ENCODE data around the gene MED25. TPM values are rescaled to one million over a fixed set of nuclear protein-coding genes. Genes with fewer than 3 reads are reported as not detected.

MED25 gene
- total and polyA plus RNA-seq, 9 of the 15 experiments (the other 6 are each of a cell fraction or from before 2014, with no cell fraction given) = 4.1 to 93.9 (median 19.3) TPM

GRCh38 chr19:49839713-49840112 lies 21.6 kb downstream of the MED25 start:
- in situ Hi-C loops (cut with MboI) (no loop called here), intact Hi-C loops (cut with micrococcal nuclease) (no loop called here)
- H3K4me1 ChIP-seq (replicated peaks in 1 of 2; ENCODE audit: control insufficient read depth in 2 of 2, insufficient read depth in 2 of 2, low read length in 2 of 2) = peaks cover 0 to 23% of the 10 kb centered on the region in 2 experiments; a peak in 2 of 5 replicates
- H3K36me3 ChIP-seq (ENCODE audit: control insufficient read depth, insufficient read depth, low read length) = peaks cover 62% of the 10 kb centered on the region
- H3K9me1 ChIP-seq (ENCODE audit: control insufficient read depth, insufficient read depth, low read length) = peaks cover 2% of the 10 kb centered on the region
- H2AFZ ChIP-seq (ENCODE audit: low read depth, low read length) = no peak overlapping the region
- TF ChIP-seq RBM17 (IDR thresholded peaks at IDR 0.05; ENCODE audit: borderline replicate concordance, low read depth, low read length) (no peak), ZNF384 (IDR thresholded peaks at IDR 0.05; ENCODE audit: low read depth, low read length) (no peak), FOXA3 (CRISPR knock-in tag; conservative IDR thresholded peaks at IDR 0.05 in 1 of 2, IDR thresholded peaks at IDR 0.05 in 1 of 2) (no peak), MCM5 (IDR thresholded peaks at IDR 0.05; ENCODE audit: low read depth) (no peak), SLC30A9 (CRISPR knock-in tag; IDR thresholded peaks at IDR 0.05) (no peak), LARP7 (IDR thresholded peaks at IDR 0.05) (no peak), SREBF1 (IDR thresholded peaks at IDR 0.05; ENCODE audit: borderline replicate concordance, low read depth, low read length) (no peak), PYGO2 (tag; IDR thresholded peaks at IDR 0.05) (no peak), MEF2A (IDR thresholded peaks at IDR 0.05; ENCODE audit: control insufficient read depth, low read depth, low read length) (no peak), KDM1A (IDR thresholded peaks at IDR 0.05) (no peak), HNRNPLL (IDR thresholded peaks at IDR 0.05; ENCODE audit: low read depth, low read length, poor library complexity, severe bottlenecking) (no peak), MAFK (IDR thresholded peaks at IDR 0.05; ENCODE audit: low read length) (no peak)
- H3K9ac ChIP-seq (ENCODE audit: insufficient read depth in 1 of 2, low read depth in 2 of 2, low read length in 2 of 2) = no peak overlapping the region
- H3K4me2 ChIP-seq (ENCODE audit: insufficient read depth, low read length) = no peak overlapping the region
- peak; percentile 11 for FAIRE-seq
- no peak overlapping the region for H3K27ac ChIP-seq (ENCODE audit: extremely low read depth, low read depth, low read length)
- ATAC-seq = no peak
- POLR2A ChIA-PET = interaction anchor here (2.2 kb wide), 1 partner anchor 11 kb away, joined by 7 read pairs; no protein-coding TSS in a partner anchor
- CTCF ChIA-PET (ENCODE audit: low intra/inter-chr PET ratio) = no interaction called here
- 92% methylated on average over 11 of the region's 11 CpGs for WGBS (ENCODE audit: insufficient coverage, low coverage, missing lambda C conversion rate)
- H3K79me2 ChIP-seq (ENCODE audit: control insufficient read depth, insufficient read depth, low read length) = no peaks in the 10 kb centered on the region
- H4K20me1 ChIP-seq (replicated peaks; ENCODE audit: control insufficient read depth, insufficient read depth, low read length) = no peaks in the 10 kb centered on the region
- H3K4me3 ChIP-seq = no peak overlapping the region
- no peak for DNase-seq (ENCODE audit: extremely low read depth in 1 of 4, low spot score in 3 of 4)
- no peaks in the 10 kb centered on the region for H3K9me3 ChIP-seq (replicated peaks; ENCODE audit: control insufficient read depth, insufficient read depth, low read depth, low read length)
- no TSS peak for BruUV-seq (replicated peaks)
- H3K27me3 ChIP-seq (ENCODE audit: control insufficient read depth in 2 of 2, insufficient read depth in 2 of 2, low read length in 2 of 2) = no peaks in the 10 kb centered on the region

Data from K562 (cell line).